GM12874 (cell line): ENCODE measurements around the gene WDR45B.

ENCODE experiments used
- TF ChIP-seq, protein P1 (sequence below): IDR thresholded peaks from 2 replicates; pipeline ENCODE4 v1.5.1; 2011; ENCODE audit warnings: low read depth, mild to moderate bottlenecking, control low read depth, low read length, moderate library complexity; ENCODE audit not compliant: insufficient read depth

The WDR45B gene

DNA sequence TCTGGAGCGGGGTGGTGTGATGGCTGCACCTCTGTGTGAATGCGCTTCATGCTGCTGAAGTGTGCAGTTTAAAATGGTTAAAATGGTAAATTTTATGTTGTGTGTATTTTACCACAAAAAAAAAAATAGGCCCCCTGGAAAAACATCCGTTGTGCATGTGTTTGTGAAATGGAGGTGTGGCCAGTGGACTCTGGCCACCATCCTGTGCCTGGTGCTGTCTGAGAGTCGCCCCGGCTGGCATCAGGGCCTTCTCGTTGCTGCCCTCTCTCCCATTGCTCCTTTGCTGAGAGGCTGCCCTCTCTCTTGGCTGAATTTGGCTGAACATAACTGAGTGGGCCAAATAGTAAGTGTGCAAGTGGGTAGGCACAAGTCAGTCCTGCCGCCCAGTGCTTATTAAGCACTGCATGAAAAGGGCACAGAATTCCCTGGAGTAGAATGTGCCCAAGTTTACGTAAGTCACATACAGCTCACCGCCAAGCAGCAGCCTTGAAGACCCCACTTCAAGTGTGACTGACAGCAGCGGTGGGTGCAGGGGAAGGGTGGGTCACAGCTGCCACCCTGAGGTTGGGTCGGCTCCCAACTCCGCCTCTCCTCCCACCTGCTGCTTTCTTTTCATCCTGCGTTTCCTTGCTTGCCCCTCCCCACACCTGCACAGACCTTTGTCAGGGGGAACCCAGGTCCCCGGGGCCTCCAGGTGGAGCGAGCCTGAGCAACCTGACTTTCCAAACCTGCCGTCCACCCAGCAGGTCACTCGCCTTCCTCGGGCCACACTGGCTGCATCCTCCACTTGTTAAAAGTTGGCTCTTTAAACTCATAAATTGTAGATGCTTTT lies 81.9 kb downstream of the WDR45B start:
- TF ChIP-seq, protein P1, sequence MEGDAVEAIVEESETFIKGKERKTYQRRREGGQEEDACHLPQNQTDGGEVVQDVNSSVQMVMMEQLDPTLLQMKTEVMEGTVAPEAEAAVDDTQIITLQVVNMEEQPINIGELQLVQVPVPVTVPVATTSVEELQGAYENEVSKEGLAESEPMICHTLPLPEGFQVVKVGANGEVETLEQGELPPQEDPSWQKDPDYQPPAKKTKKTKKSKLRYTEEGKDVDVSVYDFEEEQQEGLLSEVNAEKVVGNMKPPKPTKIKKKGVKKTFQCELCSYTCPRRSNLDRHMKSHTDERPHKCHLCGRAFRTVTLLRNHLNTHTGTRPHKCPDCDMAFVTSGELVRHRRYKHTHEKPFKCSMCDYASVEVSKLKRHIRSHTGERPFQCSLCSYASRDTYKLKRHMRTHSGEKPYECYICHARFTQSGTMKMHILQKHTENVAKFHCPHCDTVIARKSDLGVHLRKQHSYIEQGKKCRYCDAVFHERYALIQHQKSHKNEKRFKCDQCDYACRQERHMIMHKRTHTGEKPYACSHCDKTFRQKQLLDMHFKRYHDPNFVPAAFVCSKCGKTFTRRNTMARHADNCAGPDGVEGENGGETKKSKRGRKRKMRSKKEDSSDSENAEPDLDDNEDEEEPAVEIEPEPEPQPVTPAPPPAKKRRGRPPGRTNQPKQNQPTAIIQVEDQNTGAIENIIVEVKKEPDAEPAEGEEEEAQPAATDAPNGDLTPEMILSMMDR: no peak

DNA sequence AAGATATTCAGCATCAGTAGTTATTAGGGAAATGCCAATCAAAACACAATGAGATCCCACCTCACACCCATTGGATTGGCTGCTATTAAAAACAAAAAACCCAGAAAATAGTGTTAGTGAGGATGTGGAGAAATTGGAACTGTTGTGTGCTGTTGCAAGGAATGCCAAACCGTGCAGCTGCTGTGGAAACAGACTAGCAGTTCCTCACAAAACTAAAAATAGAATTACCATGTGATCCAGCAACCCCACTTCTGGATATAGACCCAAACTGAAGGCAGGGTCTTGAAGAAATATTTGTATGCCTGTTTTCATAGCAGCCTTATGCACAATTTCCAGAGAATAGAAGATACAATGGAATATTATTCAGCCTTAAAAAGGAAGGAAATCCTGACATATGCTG lies 82.7 kb downstream of the WDR45B start:
- TF ChIP-seq, protein P1: no peak
